Keratinocyte (primary cell): ENCODE results near the gene VPS37B.

Experiments used
- EZH2 ChIP-seq: IDR thresholded peaks from one replicate; pipeline ENCODE4 v1.6.1; 2012; ENCODE audit warnings: inconsistent platforms, mild to moderate bottlenecking, low read length, moderate library complexity
- TF ChIP-seq, protein P1 (sequence below), 3 experiments: IDR thresholded peaks in 1 of 3; conservative IDR thresholded peaks in 1 of 3; optimal IDR thresholded peaks in 1 of 3; 2 replicates in 2 of 3; 3 replicates in 1 of 3; pipeline versions ENCODE3 to v1.5.1; 2011; ENCODE audit warnings: low read length in 3 of 3, mild to moderate bottlenecking in 3 of 3, moderate library complexity in 2 of 3, control low read depth in 1 of 3, inconsistent platforms in 1 of 3; ENCODE audit not compliant: insufficient read depth in 2 of 3; ENCODE audit errors: extremely low read depth in 1 of 3

DNA sequence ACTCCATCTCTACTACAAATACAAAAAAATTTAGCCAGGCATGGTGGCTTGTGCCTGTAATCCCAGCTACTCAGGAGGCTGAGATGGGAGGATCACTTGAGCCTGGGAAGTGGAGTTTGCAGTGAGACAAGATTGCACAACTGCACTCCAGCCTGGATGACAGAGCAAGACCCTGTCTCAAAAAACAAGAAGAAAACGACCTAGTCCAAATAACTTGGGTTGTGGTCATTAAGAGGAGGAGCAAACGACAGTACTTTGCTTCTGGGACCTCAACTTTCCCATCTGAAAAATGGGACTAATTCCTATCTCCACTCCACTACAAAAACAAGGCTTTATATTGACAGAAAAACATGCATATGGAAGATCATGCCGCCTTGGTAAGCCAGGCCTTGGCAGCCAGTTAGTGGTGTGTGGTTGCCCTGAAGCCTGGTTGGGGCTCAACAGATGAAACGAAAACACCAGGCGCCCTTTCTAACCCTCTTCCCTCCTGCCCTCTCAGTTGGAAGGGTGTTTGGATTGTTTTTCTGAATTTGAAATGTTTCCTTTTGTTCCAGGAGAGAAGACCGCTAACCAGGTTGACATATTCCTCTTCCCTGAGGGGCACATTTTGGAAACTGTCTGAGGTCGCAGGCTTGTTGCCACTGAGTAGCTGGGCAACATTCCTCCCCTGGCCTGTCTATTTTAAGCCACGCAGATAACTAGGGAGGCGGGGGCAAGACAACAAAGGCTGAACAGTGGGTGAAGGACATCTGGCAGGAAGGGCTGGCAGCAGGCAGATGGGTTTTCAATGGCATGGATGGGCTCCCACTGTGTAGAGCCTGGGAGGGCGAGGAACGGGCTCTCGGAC, 13.7 kb upstream of the VPS37B start:
- TF ChIP-seq, protein P1, sequence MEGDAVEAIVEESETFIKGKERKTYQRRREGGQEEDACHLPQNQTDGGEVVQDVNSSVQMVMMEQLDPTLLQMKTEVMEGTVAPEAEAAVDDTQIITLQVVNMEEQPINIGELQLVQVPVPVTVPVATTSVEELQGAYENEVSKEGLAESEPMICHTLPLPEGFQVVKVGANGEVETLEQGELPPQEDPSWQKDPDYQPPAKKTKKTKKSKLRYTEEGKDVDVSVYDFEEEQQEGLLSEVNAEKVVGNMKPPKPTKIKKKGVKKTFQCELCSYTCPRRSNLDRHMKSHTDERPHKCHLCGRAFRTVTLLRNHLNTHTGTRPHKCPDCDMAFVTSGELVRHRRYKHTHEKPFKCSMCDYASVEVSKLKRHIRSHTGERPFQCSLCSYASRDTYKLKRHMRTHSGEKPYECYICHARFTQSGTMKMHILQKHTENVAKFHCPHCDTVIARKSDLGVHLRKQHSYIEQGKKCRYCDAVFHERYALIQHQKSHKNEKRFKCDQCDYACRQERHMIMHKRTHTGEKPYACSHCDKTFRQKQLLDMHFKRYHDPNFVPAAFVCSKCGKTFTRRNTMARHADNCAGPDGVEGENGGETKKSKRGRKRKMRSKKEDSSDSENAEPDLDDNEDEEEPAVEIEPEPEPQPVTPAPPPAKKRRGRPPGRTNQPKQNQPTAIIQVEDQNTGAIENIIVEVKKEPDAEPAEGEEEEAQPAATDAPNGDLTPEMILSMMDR (optimal IDR thresholded peaks at IDR 0.05 in 1 of 3, IDR thresholded peaks at IDR 0.05 in 1 of 3, conservative IDR thresholded peaks at IDR 0.05 in 1 of 3; ENCODE audit: extremely low read depth in 1 of 3, insufficient read depth in 2 of 3, low read length in 3 of 3), result no peak
- TF ChIP-seq EZH2, result no peak
